HEK293T (cell line): ENCODE results near the gene LRFN5.

ENCODE experiments used
- CTCF ChIA-PET: fragments of 350-600 bp; formaldehyde crosslinking; extraction: SDS; loops from one replicate; lab custom pipeline; 2021; ENCODE audit warnings: antibody characterized with exemption, inconsistent platforms; lab: Yijun Ruan, JAX
- POLR2A ChIA-PET: fragments of 350-600 bp; formaldehyde crosslinking; extraction: SDS; loops from one replicate; lab custom pipeline; 2020; ENCODE audit warnings: antibody characterized with exemption, inconsistent platforms; lab: Yijun Ruan, JAX
- DNase-seq: peaks from one replicate; pipeline ENCODE4 v3.0.0; 2012; ENCODE audit warnings: mixed read lengths; ENCODE audit errors: extremely low spot score
- ARNT ChIP-seq: fragments of 450-650 bp; IDR thresholded peaks from 2 replicates; pipeline ENCODE4 v1.6.1; 2017; ENCODE audit warnings: mild to moderate bottlenecking
- BHLHE40 ChIP-seq: fragments of 450-650 bp; IDR thresholded peaks from 2 replicates; pipeline ENCODE4 v1.6.1; 2016; ENCODE audit warnings: mild to moderate bottlenecking, moderate library complexity, borderline replicate concordance
- CTBP1 ChIP-seq: fragments of 450-650 bp; IDR thresholded peaks from 2 replicates; pipeline ENCODE4 v1.6.1; 2016; ENCODE audit warnings: borderline replicate concordance
- ELF4 ChIP-seq: fragments of 450-650 bp; IDR thresholded peaks from 2 replicates; pipeline ENCODE4 v1.6.1; 2017; ENCODE audit warnings: antibody characterized with exemption
- FOXA1 ChIP-seq: fragments of 450-650 bp; IDR thresholded peaks from 2 replicates; pipeline ENCODE4 v1.6.1; 2016; ENCODE audit warnings: mild to moderate bottlenecking
- FOXK2 ChIP-seq: fragments of 450-650 bp; IDR thresholded peaks from 2 replicates; pipeline ENCODE4 v1.6.1; 2016; ENCODE audit warnings: mild to moderate bottlenecking
- FOXM1 ChIP-seq: fragments of 450-650 bp; IDR thresholded peaks from 2 replicates; pipeline ENCODE4 v1.6.1; 2017; ENCODE audit warnings: mild to moderate bottlenecking, borderline replicate concordance
- HDGF ChIP-seq: fragments of 450-650 bp; IDR thresholded peaks from 2 replicates; pipeline ENCODE4 v1.6.1; 2017; ENCODE audit warnings: antibody characterized with exemption, borderline replicate concordance
- L3MBTL2 ChIP-seq: fragments of 450-650 bp; conservative IDR thresholded peaks from 2 replicates; pipeline ENCODE4 v1.6.1; 2016; ENCODE audit warnings: mild to moderate bottlenecking
- LEF1 ChIP-seq: fragments of 450-650 bp; IDR thresholded peaks from 2 replicates; pipeline ENCODE4 v1.6.1; 2017; ENCODE audit warnings: mild to moderate bottlenecking, borderline replicate concordance
- NFRKB ChIP-seq: fragments of 450-650 bp; IDR thresholded peaks from 2 replicates; pipeline ENCODE4 v1.6.1; 2016; ENCODE audit warnings: mild to moderate bottlenecking, moderate library complexity
- PKNOX1 ChIP-seq: fragments of 450-650 bp; IDR thresholded peaks from 2 replicates; pipeline ENCODE4 v1.6.1; 2016
- SP1 ChIP-seq: fragments of 450-650 bp; IDR thresholded peaks from 2 replicates; pipeline ENCODE4 v1.6.1; 2017
- SUZ12 ChIP-seq: fragments of 450-650 bp; IDR thresholded peaks from 2 replicates; pipeline ENCODE4 v1.6.1; 2016; ENCODE audit warnings: mild to moderate bottlenecking
- TARDBP ChIP-seq: fragments of 450-650 bp; IDR thresholded peaks from 2 replicates; pipeline ENCODE4 v1.6.1; 2016
- ZNF384 ChIP-seq: fragments of 450-650 bp; IDR thresholded peaks from 2 replicates; pipeline ENCODE4 v1.6.1; 2016

The LRFN5 gene

GRCh38 chr14:41810362-41810761 is 203.7 kb downstream of the LRFN5 start:
- ChIA-PET CTCF (no interaction called here), POLR2A (no interaction called here)
- no peak for DNase-seq
- no peak for TF ChIP-seq ARNT
- no peak for TF ChIP-seq CTBP1
- TF ChIP-seq NFRKB, result no peak
- TF ChIP-seq FOXK2, result no peak
- TF ChIP-seq FOXM1, result no peak

GRCh38 chr14:41817626-41818025 is 210.9 kb downstream of the LRFN5 start:
- no peak for TF ChIP-seq ARNT
- no peak for TF ChIP-seq HDGF
- TF ChIP-seq SUZ12, result no peak
- TF ChIP-seq ZNF384, result no peak
- TF ChIP-seq FOXK2, result no peak
- TF ChIP-seq FOXM1, result no peak
- no peak for TF ChIP-seq SP1
- no peak for TF ChIP-seq FOXA1
- TF ChIP-seq ELF4, result no peak
- TF ChIP-seq CTBP1, result no peak
- no peak for TF ChIP-seq TARDBP
- TF ChIP-seq PKNOX1, result no peak
- no peak for TF ChIP-seq L3MBTL2
- no peak for DNase-seq
- ChIA-PET POLR2A (no interaction called here), CTCF (no interaction called here)

- POLR2A ChIA-PET, result no interaction called here
- no peak for DNase-seq
- CTCF ChIA-PET, result no interaction called here
- no peak for TF ChIP-seq L3MBTL2
- TF ChIP-seq TARDBP, result no peak
- no peak for TF ChIP-seq ZNF384
- TF ChIP-seq CTBP1, result no peak
- TF ChIP-seq LEF1, result no peak
- TF ChIP-seq NFRKB, result no peak
- no peak for TF ChIP-seq SUZ12
- no peak for TF ChIP-seq BHLHE40
- no peak for TF ChIP-seq FOXM1
- no peak for TF ChIP-seq HDGF
These were observed 217.8 kb downstream of the LRFN5 start for GRCh38 chr14:41824441-41824840.

GRCh38 chr14:41825622-41826021 is 218.9 kb downstream of the LRFN5 start:
- POLR2A ChIA-PET, result no interaction called here
- CTCF ChIA-PET, result no interaction called here
- DNase-seq, result no peak
- no peak for TF ChIP-seq SP1
- TF ChIP-seq CTBP1, result no peak
- no peak for TF ChIP-seq FOXK2
- no peak for TF ChIP-seq TARDBP
- no peak for TF ChIP-seq ELF4

- POLR2A ChIA-PET, result no interaction called here
- peak; percentile 5 for DNase-seq
- CTCF ChIA-PET, result no interaction called here
- TF ChIP-seq L3MBTL2, result no peak
- no peak for TF ChIP-seq FOXA1
- TF ChIP-seq TARDBP, result no peak
- no peak for TF ChIP-seq LEF1
- no peak for TF ChIP-seq ARNT
- no peak for TF ChIP-seq SP1
- no peak for TF ChIP-seq FOXM1
- TF ChIP-seq PKNOX1, result no peak
- no peak for TF ChIP-seq BHLHE40
- TF ChIP-seq ZNF384, result no peak
- no peak for TF ChIP-seq FOXK2
- no peak for TF ChIP-seq SUZ12
- TF ChIP-seq NFRKB, result no peak
- no peak for TF ChIP-seq CTBP1
- no peak for TF ChIP-seq HDGF
- TF ChIP-seq ELF4, result no peak
These were observed 224.2 kb downstream of the LRFN5 start for GRCh38 chr14:41830714-41831406.

GRCh38 chr14:41839661-41840060 is 233.0 kb downstream of the LRFN5 start:
- TF ChIP-seq FOXK2, result no peak
- TF ChIP-seq CTBP1, result no peak
- no peak for TF ChIP-seq ARNT
- no peak for TF ChIP-seq FOXA1
- no peak for TF ChIP-seq FOXM1
- TF ChIP-seq ELF4, result no peak
- no peak for TF ChIP-seq HDGF
- TF ChIP-seq PKNOX1, result no peak
- TF ChIP-seq LEF1, result no peak
- DNase-seq, result no peak
- POLR2A ChIA-PET, result no interaction called here
- CTCF ChIA-PET, result no interaction called here
